ENCODE measurements around the gene BAIAP2.
"Not testable (repeated sequence)": the region's sequence is repeated elsewhere in the genome, so short reads cannot be mapped to it uniquely, and the experiment has no call there.

GRCh38 chr17:81154016-81154415 is 119.1 kb downstream of the BAIAP2 start:
- TF ChIP-seq ESRRA (CRISPR knock-in tag; IDR thresholded peaks at IDR 0.05; ENCODE audit: low read depth); DPF2 (CRISPR knock-in tag; IDR thresholded peaks at IDR 0.05; ENCODE audit: borderline replicate concordance, low read depth); CTCF (CRISPR knock-in tag; IDR thresholded peaks at IDR 0.05); BCLAF1 (IDR thresholded peaks at IDR 0.05); ZNF3 (CRISPR knock-in tag; IDR thresholded peaks at IDR 0.05); FOXM1 (CRISPR knock-in tag; IDR thresholded peaks at IDR 0.05); CHCHD3 (CRISPR knock-in tag; IDR thresholded peaks at IDR 0.05); MTF1 (CRISPR knock-in tag; IDR thresholded peaks at IDR 0.05); RERE (CRISPR knock-in tag; IDR thresholded peaks at IDR 0.05; ENCODE audit: low read depth); MEIS2 (CRISPR knock-in tag; IDR thresholded peaks at IDR 0.05); BCL3 (CRISPR knock-in tag; IDR thresholded peaks at IDR 0.05); CREM (IDR thresholded peaks at IDR 0.05); CREM (CRISPR knock-in tag; IDR thresholded peaks at IDR 0.05): not testable (repeated sequence)
